Neutrophil (primary cell): Measurements from ENCODE around the gene POU5F1.

Source experiments
- H3K27ac ChIP-seq: fragments of 200-600 bp; sonication (generic); 2 replicates; pipeline ENCODE4 v1.5.1; 2016; ENCODE audit warnings: mild to moderate bottlenecking, moderate library complexity
- H3K27me3 ChIP-seq: fragments of 200-600 bp; sonication (generic); 2 replicates; pipeline ENCODE4 v1.6.0; 2016; ENCODE audit warnings: mild to moderate bottlenecking
- H3K36me3 ChIP-seq: fragments of 200-600 bp; sonication (generic); 2 replicates; pipeline ENCODE4 v1.5.1; 2017
- H3K4me1 ChIP-seq, 2 experiments: fragments of 200-600 bp in 1 of 2; sonication (generic) in 1 of 2; 1 replicate in 1 of 2; 2 replicates in 1 of 2; pipeline versions ENCODE4 v1.5.1 to v1.6.1; 2013 to 2016; ENCODE audit warnings: low read depth in 1 of 2, low read length in 1 of 2, mild to moderate bottlenecking in 1 of 2, moderate library complexity in 1 of 2; ENCODE audit not compliant: control insufficient read depth in 1 of 2, insufficient read depth in 1 of 2
- H3K4me3 ChIP-seq, 2 experiments: fragments of 200-600 bp in 1 of 2; sonication (generic) in 1 of 2; 1 replicate in 1 of 2; 2 replicates in 1 of 2; pipeline ENCODE4 v1.5.1; 2013 to 2016; ENCODE audit warnings: low read depth in 1 of 2, low read length in 1 of 2, mild to moderate bottlenecking in 1 of 2, moderate library complexity in 1 of 2
- H3K9me3 ChIP-seq: fragments of 200-600 bp; sonication (generic); 2 replicates; pipeline ENCODE4 v1.5.1; 2016
- TF ChIP-seq, protein P1 (sequence below): fragments of 200-600 bp; sonication (generic); IDR thresholded peaks from 2 replicates; pipeline ENCODE4 v1.5.1; 2016; ENCODE audit warnings: antibody characterized with exemption

Gene POU5F1

GRCh38 chr6:31157513-31158139 is 12.9 kb downstream of the POU5F1 start, which contains the start of gene CCHCR1:
Gene CCHCR1 (minus strand): TSS chr6:31157802. CDS start chr6:31157600, 202 bp downstream.
- peak within 1 kb of the TSS; percentile 64 to 92 for H3K4me3 ChIP-seq
- TF ChIP-seq, protein P1, sequence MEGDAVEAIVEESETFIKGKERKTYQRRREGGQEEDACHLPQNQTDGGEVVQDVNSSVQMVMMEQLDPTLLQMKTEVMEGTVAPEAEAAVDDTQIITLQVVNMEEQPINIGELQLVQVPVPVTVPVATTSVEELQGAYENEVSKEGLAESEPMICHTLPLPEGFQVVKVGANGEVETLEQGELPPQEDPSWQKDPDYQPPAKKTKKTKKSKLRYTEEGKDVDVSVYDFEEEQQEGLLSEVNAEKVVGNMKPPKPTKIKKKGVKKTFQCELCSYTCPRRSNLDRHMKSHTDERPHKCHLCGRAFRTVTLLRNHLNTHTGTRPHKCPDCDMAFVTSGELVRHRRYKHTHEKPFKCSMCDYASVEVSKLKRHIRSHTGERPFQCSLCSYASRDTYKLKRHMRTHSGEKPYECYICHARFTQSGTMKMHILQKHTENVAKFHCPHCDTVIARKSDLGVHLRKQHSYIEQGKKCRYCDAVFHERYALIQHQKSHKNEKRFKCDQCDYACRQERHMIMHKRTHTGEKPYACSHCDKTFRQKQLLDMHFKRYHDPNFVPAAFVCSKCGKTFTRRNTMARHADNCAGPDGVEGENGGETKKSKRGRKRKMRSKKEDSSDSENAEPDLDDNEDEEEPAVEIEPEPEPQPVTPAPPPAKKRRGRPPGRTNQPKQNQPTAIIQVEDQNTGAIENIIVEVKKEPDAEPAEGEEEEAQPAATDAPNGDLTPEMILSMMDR = no peak

GRCh38 chr6:31156641-31157040 is 13.8 kb downstream of the POU5F1 start:
- Histone ChIP-seq H3K27me3 (no peaks in the 10 kb centered on the region), H3K4me3 (no peak overlapping the region), H3K27ac (no peak overlapping the region), H3K4me1 (peaks cover 24 to 25% of the 10 kb centered on the region in 2 experiments), H3K36me3 (no peaks in the 10 kb centered on the region), H3K9me3 (no peaks in the 10 kb centered on the region)
- TF ChIP-seq, protein P1 = no peak

More at GRCh38 chr6:31157513-31158139, 12.9 kb downstream of the POU5F1 start, which contains the start of gene CCHCR1:
- H3K9me3 ChIP-seq = no peaks in the 10 kb centered on the region
- H3K36me3 ChIP-seq = peaks cover 3% of the 10 kb centered on the region
- peak within 1 kb of the TSS; percentile 74 for H3K27ac ChIP-seq
- peaks cover 25 to 26% of the 10 kb centered on the region in 2 experiments for H3K4me1 ChIP-seq
- H3K27me3 ChIP-seq = no peaks in the 10 kb centered on the region

- Histone ChIP-seq H3K4me1 (peaks cover 18 to 21% of the 10 kb centered on the region in 2 experiments), H3K36me3 (peaks cover 9% of the 10 kb centered on the region), H3K27me3 (no peaks in the 10 kb centered on the region), H3K9me3 (no peaks in the 10 kb centered on the region), H3K4me3 (no peak overlapping the region), H3K27ac (no peak overlapping the region)
- TF ChIP-seq, protein P1 = no peak
Observed at GRCh38 chr6:31154436-31154835, 16.0 kb downstream of the POU5F1 start.

DNA sequence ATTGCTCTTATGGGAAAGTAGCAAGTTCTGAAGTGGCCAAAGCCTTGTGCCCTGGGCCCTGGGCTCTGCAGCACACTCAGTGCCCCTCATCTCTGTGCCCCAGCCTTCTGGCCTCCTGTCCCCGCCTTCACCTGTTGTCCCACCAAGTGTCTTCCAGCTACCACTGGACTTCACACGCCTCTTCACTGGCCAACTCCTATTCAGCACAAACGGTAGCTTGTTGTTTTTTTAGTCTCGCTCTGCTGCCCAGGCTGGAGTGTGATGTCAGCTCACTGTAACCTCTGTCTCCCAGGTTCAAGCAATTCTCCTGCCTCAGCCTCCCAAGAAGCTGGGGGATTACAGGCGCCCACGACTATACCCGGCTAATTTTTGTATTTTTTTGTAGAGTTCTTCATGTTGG is 17.7 kb downstream of the POU5F1 start:
- TF ChIP-seq, protein P1 = no peak
- H3K36me3 ChIP-seq = peaks cover 13% of the 10 kb centered on the region
- no peak overlapping the region for H3K4me3 ChIP-seq
- H3K9me3 ChIP-seq = no peaks in the 10 kb centered on the region
- no peaks in the 10 kb centered on the region for H3K27me3 ChIP-seq
- H3K4me1 ChIP-seq = peaks cover 6 to 7% of the 10 kb centered on the region in 2 experiments
- no peak overlapping the region for H3K27ac ChIP-seq

- TF ChIP-seq, protein P1 = no peak
- Histone ChIP-seq H3K27ac (no peak overlapping the region), H3K4me1 (no peaks in the 10 kb centered on the region), H3K4me3 (no peak overlapping the region), H3K9me3 (no peaks in the 10 kb centered on the region), H3K27me3 (no peaks in the 10 kb centered on the region), H3K36me3 (peaks cover 16% of the 10 kb centered on the region)
Observed at GRCh38 chr6:31149827-31150447, 20.5 kb downstream of the POU5F1 start.
